WTC11 (cell line): Measurements from ENCODE around the gene ILRUN.

Experiments
- EMX1 ChIP-seq: fragments of 250-450 bp; sonication (Bioruptor Pico); IDR thresholded peaks from 2 replicates; pipeline ENCODE4 v1.8.0; 2021; ENCODE audit warnings: mild to moderate bottlenecking
- TF ChIP-seq, protein P1 (sequence below): sonication (generic); formaldehyde crosslinking; IDR thresholded peaks from 2 replicates; pipeline ENCODE4 v1.8.0; 2023; ENCODE audit warnings: missing genetic modification reagents
- TF ChIP-seq, protein P2 (sequence below): fragments of 200-600 bp; IDR thresholded peaks from 2 replicates; pipeline ENCODE4 v1.8.0; 2022; ENCODE audit warnings: antibody characterized with exemption
- TF ChIP-seq, protein P3 (sequence below): sonication (generic); formaldehyde crosslinking; IDR thresholded peaks from 2 replicates; pipeline ENCODE4 v1.8.0; 2022; ENCODE audit warnings: mild to moderate bottlenecking, missing genetic modification reagents
- TF ChIP-seq, protein P4 (sequence below): sonication (generic); formaldehyde crosslinking; IDR thresholded peaks from 2 replicates; pipeline ENCODE4 v1.8.1; 2022; ENCODE audit warnings: mild to moderate bottlenecking, moderate library complexity, missing genetic modification reagents

DNA sequence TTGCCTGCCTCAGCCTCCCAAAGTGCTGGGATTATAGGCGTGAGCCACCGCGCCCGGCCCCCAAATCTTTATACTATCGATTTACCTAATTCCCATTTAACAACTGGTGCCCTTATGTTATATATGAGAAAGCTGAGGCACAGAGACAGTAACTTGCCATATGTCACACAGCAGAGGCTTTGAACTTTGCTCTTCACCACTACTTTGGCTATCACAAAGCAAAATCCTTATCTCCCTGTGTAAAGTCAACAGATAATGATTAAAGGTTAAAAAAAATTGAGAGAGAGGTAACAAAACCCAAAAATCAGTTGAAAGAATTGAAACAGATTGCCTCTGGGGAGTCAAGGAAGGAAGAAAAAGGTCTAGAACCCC, 22.3 kb downstream of the ILRUN start:
- TF ChIP-seq, protein P1, sequence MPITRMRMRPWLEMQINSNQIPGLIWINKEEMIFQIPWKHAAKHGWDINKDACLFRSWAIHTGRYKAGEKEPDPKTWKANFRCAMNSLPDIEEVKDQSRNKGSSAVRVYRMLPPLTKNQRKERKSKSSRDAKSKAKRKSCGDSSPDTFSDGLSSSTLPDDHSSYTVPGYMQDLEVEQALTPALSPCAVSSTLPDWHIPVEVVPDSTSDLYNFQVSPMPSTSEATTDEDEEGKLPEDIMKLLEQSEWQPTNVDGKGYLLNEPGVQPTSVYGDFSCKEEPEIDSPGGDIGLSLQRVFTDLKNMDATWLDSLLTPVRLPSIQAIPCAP: no peak
- TF ChIP-seq, protein P2, sequence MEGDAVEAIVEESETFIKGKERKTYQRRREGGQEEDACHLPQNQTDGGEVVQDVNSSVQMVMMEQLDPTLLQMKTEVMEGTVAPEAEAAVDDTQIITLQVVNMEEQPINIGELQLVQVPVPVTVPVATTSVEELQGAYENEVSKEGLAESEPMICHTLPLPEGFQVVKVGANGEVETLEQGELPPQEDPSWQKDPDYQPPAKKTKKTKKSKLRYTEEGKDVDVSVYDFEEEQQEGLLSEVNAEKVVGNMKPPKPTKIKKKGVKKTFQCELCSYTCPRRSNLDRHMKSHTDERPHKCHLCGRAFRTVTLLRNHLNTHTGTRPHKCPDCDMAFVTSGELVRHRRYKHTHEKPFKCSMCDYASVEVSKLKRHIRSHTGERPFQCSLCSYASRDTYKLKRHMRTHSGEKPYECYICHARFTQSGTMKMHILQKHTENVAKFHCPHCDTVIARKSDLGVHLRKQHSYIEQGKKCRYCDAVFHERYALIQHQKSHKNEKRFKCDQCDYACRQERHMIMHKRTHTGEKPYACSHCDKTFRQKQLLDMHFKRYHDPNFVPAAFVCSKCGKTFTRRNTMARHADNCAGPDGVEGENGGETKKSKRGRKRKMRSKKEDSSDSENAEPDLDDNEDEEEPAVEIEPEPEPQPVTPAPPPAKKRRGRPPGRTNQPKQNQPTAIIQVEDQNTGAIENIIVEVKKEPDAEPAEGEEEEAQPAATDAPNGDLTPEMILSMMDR: no peak
- no peak for TF ChIP-seq EMX1 (CRISPR knock-in tag)
- TF ChIP-seq, protein P3, sequence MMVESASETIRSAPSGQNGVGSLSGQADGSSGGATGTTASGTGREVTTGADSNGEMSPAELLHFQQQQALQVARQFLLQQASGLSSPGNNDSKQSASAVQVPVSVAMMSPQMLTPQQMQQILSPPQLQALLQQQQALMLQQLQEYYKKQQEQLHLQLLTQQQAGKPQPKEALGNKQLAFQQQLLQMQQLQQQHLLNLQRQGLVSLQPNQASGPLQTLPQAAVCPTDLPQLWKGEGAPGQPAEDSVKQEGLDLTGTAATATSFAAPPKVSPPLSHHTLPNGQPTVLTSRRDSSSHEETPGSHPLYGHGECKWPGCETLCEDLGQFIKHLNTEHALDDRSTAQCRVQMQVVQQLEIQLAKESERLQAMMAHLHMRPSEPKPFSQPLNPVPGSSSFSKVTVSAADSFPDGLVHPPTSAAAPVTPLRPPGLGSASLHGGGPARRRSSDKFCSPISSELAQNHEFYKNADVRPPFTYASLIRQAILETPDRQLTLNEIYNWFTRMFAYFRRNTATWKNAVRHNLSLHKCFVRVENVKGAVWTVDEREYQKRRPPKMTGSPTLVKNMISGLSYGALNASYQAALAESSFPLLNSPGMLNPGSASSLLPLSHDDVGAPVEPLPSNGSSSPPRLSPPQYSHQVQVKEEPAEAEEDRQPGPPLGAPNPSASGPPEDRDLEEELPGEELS (CRISPR knock-in tag): no peak
- TF ChIP-seq, protein P4, sequence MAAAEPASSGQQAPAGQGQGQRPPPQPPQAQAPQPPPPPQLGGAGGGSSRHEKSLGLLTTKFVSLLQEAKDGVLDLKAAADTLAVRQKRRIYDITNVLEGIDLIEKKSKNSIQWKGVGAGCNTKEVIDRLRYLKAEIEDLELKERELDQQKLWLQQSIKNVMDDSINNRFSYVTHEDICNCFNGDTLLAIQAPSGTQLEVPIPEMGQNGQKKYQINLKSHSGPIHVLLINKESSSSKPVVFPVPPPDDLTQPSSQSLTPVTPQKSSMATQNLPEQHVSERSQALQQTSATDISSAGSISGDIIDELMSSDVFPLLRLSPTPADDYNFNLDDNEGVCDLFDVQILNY (CRISPR knock-in tag): no peak
